ENCODE measurements around the gene EXOC3L1.

Gene EXOC3L1

GRCh38 chr16:67177743-67178699 lies 11.9 kb downstream of the EXOC3L1 start:
- peak; percentile 77 for DNase-seq

- DNase-seq, result no peak
These were observed 13.3 kb downstream of the EXOC3L1 start for GRCh38 chr16:67176662-67177061.

GRCh38 chr16:67174706-67175231 lies 15.2 kb downstream of the EXOC3L1 start:
- DNase-seq, result no peak

GRCh38 chr16:67173808-67174705 lies 15.9 kb downstream of the EXOC3L1 start:
- peak; percentile 76 for DNase-seq

- no peak for DNase-seq
These were observed 16.6 kb downstream of the EXOC3L1 start for GRCh38 chr16:67173323-67173722.

- DNase-seq, result no peak
These were observed 18.8 kb downstream of the EXOC3L1 start for GRCh38 chr16:67170949-67171649.

GRCh38 chr16:67170168-67170948 lies 19.6 kb downstream of the EXOC3L1 start, which contains the start of gene NOL3:
TSS of gene NOL3 (plus strand) at chr16:67170538.
- peak; percentile 35 for DNase-seq

- DNase-seq, result peak; percentile 67
These were observed 20.2 kb downstream of the EXOC3L1 start for GRCh38 chr16:67169642-67170167.

- DNase-seq, result no peak
These were observed 20.9 kb downstream of the EXOC3L1 start for GRCh38 chr16:67169011-67169451.

- no peak for DNase-seq
These were observed 22.3 kb downstream of the EXOC3L1 start for GRCh38 chr16:67167588-67167987.

GRCh38 chr16:67166598-67167168 lies 23.3 kb downstream of the EXOC3L1 start:
- no peak for DNase-seq

- DNase-seq, result no peak
These were observed 23.8 kb downstream of the EXOC3L1 start for GRCh38 chr16:67166110-67166547.

- no peak for DNase-seq
These were observed 24.5 kb downstream of the EXOC3L1 start for GRCh38 chr16:67165121-67166078.

- DNase-seq, result no peak
These were observed 25.3 kb downstream of the EXOC3L1 start, which contains the start of gene HSF4 for GRCh38 chr16:67164599-67165061. TSS of gene HSF4 (plus strand) at chr16:67164745. CDS start at chr16:67164812, 67 bp downstream.

GRCh38 chr16:67163999-67164558 lies 25.9 kb downstream of the EXOC3L1 start:
- no peak for DNase-seq

- DNase-seq, result peak; percentile 44
These were observed 26.6 kb downstream of the EXOC3L1 start for GRCh38 chr16:67163164-67163998.

- no peak for DNase-seq
These were observed 27.3 kb downstream of the EXOC3L1 start for GRCh38 chr16:67162506-67163163.

All from CD4-positive, alpha-beta T cell treated with Interleukin-17A for 4 hours (primary cell).